HG03108 (cell line): ENCODE results near the gene LTO1.

Experiments
- ATAC-seq: cut with Tn5 transposase; IDR thresholded peaks from one replicate; pipeline ENCODE4 v1.9.1; 2021; ENCODE audit warnings: moderate library complexity; ENCODE audit not compliant: unreplicated experiment

The LTO1 gene

GRCh38 chr11:69674886-69675714, at the start of gene LTO1:
LTO1 (minus strand) TSS chr11:69675353; CDS start chr11:69675239, 114 bp downstream.
- peak; percentile 78 for ATAC-seq

- ATAC-seq: no peak
These were observed 46.6 kb upstream of the LTO1 start for GRCh38 chr11:69721745-69722144.

DNA sequence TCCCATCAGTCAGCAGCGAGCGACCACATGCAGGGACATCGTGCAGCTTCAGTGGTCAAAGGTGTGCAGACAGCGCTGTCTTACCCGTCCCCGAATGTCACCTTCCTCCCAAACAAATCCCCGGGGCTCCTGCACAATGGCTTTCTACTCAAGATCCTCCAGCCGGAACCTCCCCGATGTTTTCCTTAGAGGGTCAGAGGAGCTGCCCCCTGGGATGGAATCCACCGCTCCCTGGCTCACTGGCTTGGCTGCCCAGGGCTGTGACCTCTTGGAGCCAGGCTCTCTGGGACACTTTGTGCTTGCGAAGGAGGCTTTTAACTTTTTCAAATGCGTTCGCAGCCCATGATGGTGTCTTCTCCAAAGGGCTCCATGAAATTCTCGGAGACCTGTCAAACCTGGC, 46.0 kb upstream of the LTO1 start:
- no peak for ATAC-seq

- no peak for ATAC-seq
These were observed 43.8 kb upstream of the LTO1 start for GRCh38 chr11:69718912-69719311.

DNA sequence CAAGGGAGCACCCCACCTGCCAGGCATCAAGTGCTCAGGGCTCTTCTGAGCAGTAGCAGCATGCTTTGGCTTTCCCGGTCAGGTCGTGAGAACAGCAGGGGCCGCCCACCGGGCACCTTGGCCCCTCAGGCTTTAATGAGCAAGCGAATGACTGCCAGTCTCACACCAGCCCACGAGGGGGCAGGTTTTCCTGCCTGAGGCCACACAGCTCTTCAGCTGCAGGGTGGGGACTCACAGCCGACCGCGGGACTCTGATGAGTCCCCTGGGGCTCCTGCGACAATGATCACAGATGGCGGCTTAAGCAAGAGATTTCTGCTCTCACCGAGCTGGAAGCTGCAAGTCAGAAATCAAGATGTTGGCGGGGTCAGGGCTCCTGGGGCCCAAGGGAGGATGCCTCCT, 43.0 kb upstream of the LTO1 start:
- ATAC-seq: no peak

GRCh38 chr11:69716891-69717747, 42.0 kb upstream of the LTO1 start:
- ATAC-seq: no peak

GRCh38 chr11:69716099-69716498, 40.9 kb upstream of the LTO1 start:
- no peak for ATAC-seq

- no peak for ATAC-seq
These were observed 40.3 kb upstream of the LTO1 start for GRCh38 chr11:69715446-69715845.

GRCh38 chr11:69711822-69712801, 37.0 kb upstream of the LTO1 start:
- no peak for ATAC-seq

DNA sequence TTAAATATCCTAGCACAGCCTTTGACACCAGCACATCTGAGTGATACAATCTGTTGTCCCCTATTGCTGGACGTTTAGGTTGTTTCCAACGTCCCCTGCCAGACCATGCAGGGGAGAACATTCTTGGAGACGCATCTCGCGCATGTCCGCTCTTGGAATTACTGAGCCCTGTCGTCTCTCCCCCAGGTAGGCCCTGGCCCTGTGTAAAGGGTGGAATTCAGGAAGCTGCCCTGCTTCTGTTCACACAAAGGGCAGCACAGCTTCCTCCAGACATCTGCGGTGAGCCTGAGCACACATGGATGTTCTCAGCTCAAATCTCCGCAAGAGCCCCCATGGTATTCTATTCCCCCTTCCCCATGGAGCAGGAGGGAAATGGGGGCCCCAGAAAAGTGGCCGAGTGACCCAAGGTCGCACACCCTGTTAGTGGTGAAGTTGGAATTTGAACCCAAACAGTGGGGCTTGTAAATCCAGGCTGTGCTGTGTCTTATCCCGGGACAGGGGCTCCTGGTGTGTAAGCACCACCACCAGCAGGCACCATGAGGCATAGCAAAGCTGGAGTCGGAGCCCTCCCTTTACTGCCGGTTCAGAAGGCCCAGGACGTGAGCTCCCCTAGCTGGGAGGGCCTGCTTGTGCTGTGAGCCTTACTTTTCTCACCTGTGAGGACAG, 33.7 kb upstream of the LTO1 start:
- ATAC-seq: no peak

DNA sequence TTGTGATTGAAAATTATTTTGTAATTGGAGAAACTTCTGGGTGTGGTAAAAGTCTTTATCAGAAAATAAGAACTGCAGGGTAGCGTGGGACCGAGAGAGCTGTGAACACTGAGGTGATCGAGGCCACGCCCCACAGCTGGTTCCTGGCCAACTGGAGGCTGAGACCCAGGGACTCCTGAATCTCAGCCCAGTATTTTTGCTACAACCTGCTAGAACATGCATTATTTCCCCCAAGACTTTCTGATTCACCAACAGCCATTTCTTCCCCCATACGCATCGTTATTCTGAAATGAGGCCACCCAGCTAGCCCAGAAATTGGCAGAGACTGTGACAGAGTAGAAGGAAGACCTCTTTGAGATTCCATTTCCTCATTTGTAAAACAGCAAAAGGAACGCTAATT, 32.0 kb upstream of the LTO1 start:
- no peak for ATAC-seq

GRCh38 chr11:69705901-69706787, 31.0 kb upstream of the LTO1 start:
- no peak for ATAC-seq

DNA sequence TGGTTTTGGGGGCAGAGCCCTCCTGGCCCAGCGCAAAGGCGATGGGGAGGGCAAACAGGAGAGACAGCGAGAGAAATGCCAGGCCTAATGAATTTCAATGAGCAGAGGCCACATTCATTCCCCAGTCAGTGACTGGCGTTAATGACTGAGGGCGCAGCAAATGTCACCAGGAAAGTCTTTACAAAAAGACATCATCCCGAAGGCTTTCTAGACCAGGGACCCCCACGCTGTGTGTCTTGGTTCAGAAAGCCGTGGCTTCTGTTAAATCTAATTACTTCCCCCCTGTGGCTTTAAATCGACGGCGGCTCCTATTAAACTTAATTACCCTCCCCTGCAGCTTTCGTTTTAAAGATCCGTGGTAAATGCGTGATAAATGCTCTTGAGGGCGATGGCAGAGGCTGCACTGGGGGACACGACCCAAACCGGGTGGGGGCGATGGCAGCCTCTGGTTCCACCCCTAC, 30.2 kb upstream of the LTO1 start:
- no peak for ATAC-seq

DNA sequence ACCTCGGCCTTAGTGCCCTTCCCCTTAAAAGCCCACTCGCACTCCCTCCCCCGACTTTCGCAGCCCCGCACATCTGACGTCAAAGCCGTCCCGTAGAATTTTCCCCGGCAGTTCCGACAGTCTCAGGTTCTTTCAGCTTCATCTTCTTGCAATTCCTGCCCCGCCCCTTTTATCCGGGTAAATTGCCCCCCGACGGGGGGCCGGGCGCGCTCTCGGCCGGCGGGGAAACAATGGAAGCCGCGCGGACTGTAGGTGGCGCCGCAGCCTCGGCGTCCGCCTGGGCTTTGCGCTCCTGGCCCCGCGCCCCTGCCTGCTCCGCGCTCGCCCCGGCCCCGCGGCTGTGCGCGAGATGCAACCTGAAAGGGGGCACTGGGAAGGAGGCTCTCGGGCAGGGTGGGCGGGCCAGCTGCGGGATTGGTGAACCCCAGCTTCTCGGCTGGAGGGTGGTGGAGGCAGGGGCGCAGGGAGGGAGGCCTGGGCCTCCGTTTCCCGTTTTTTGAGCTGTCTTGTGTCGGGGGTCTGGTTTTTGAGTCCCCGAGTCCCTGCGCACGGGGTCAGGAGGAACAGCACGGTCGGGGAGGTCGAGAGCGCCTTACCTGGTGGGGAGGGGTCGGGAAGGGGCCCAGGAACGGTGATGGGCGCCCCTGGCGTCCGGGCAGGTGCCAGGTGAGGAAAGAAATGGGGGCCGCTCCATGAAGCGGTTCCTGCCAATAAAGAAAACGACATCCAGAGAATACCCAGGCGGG, 29.5 kb upstream of the LTO1 start:
- ATAC-seq: no peak

- no peak for ATAC-seq
These were observed 28.8 kb upstream of the LTO1 start, which contains the start of gene FGF19 for GRCh38 chr11:69703768-69704507. FGF19 (minus strand) TSS chr11:69704022; CDS start chr11:69703876, 146 bp downstream.

DNA sequence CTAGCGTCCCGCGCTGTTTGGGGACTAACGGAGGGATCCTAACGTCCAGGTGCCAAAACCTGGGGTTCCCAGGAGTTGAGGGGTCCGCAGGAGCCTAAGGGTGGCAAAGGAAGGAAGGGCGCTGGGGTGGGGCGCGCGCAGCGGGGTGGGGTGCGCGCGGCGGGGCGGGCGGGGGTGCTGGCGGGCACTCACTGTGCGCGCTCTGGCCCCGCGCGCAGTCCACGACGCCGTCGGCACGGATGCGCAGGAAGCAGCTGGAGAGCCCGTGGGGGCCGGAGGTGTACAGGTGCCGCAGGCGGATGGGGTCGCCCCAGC, 28.3 kb upstream of the LTO1 start:
- ATAC-seq: no peak

- ATAC-seq: no peak
These were observed 27.8 kb upstream of the LTO1 start for GRCh38 chr11:69702769-69703452.
